OCI-LY1 (cell line): ENCODE data around the gene SDC3.

Source experiments
- H2AFZ ChIP-seq: fragments of 200-600 bp; sonication (generic), shearing (Covaris generic); 2 replicates; pipeline ENCODE4 v1.6.0; 2014; ENCODE audit warnings: antibody characterized with exemption, mild to moderate bottlenecking, low read length
- H3F3A ChIP-seq: fragments of 200-600 bp; sonication (generic), shearing (Covaris generic); 2 replicates; pipeline ENCODE4 v1.6.0; 2014; ENCODE audit warnings: mild to moderate bottlenecking, antibody characterized with exemption, low read length, moderate library complexity; ENCODE audit not compliant: insufficient read depth
- H3K27ac ChIP-seq: fragments of 200-600 bp; sonication (generic); 2 replicates; pipeline ENCODE4 v1.5.1; 2014; ENCODE audit warnings: low read length, mixed run types, mild to moderate bottlenecking, low read depth; ENCODE audit not compliant: poor library complexity, severe bottlenecking
- H3K27me3 ChIP-seq: fragments of 200-600 bp; sonication (generic); 2 replicates; pipeline ENCODE4 v1.6.0; 2014; ENCODE audit warnings: antibody characterized with exemption, mild to moderate bottlenecking, low read length, moderate library complexity; ENCODE audit not compliant: insufficient read depth
- H3K36me3 ChIP-seq: fragments of 200-600 bp; sonication (generic); 2 replicates; pipeline ENCODE4 v1.6.1; 2014; ENCODE audit warnings: mild to moderate bottlenecking, antibody characterized with exemption, low read length, moderate library complexity, mixed read lengths; ENCODE audit not compliant: insufficient read depth
- H3K4me1 ChIP-seq: fragments of 200-600 bp; sonication (generic); 2 replicates; pipeline ENCODE4 v1.5.1; 2014; ENCODE audit warnings: mild to moderate bottlenecking, low read length, moderate library complexity; ENCODE audit not compliant: insufficient read depth, severe bottlenecking
- H3K4me2 ChIP-seq: fragments of 200-600 bp; sonication (generic), shearing (Covaris generic); 2 replicates; pipeline ENCODE4 v1.6.1; 2014; ENCODE audit warnings: low read length
- H3K4me3 ChIP-seq: fragments of 200-600 bp; sonication (generic); 2 replicates; pipeline ENCODE4 v1.5.1; 2014; ENCODE audit warnings: low read length, low read depth, mild to moderate bottlenecking, mixed read lengths; ENCODE audit not compliant: poor library complexity, severe bottlenecking
- H3K79me2 ChIP-seq: fragments of 200-600 bp; shearing (Covaris generic); 2 replicates; pipeline ENCODE4 v1.6.1; 2016; ENCODE audit warnings: mixed run types, low read length, mixed read lengths; ENCODE audit not compliant: insufficient read depth
- H3K9ac ChIP-seq: fragments of 200-600 bp; sonication (generic), shearing (Covaris generic); 2 replicates; pipeline ENCODE4 v1.6.1; 2014; ENCODE audit warnings: mild to moderate bottlenecking, low read length, mixed read lengths
- H3K9me2 ChIP-seq: fragments of 200-600 bp; sonication (generic), shearing (Covaris generic); 2 replicates; pipeline ENCODE4 v1.6.1; 2014; ENCODE audit warnings: low read depth, mild to moderate bottlenecking, low read length, mixed read lengths
- H3K9me3 ChIP-seq: fragments of 200-600 bp; shearing (Covaris generic); 2 replicates; pipeline ENCODE4 v1.6.1; 2014; ENCODE audit warnings: low read length, mixed read lengths
- H4K20me1 ChIP-seq: fragments of 200-600 bp; sonication (generic), shearing (Covaris generic); 2 replicates; pipeline ENCODE4 v1.6.0; 2016; ENCODE audit warnings: mild to moderate bottlenecking, low read length; ENCODE audit not compliant: insufficient read depth
- EZH2 ChIP-seq: fragments of 200-600 bp; sonication (generic), shearing (Covaris generic); IDR thresholded peaks from 2 replicates; pipeline ENCODE4 v1.8.0; 2017; ENCODE audit warnings: borderline replicate concordance, mixed run types, mild to moderate bottlenecking, antibody characterized with exemption, low read length, moderate library complexity, mixed read lengths
- TF ChIP-seq, protein P1 (sequence below): fragments of 200-600 bp; sonication (generic), shearing (Covaris generic); IDR thresholded peaks from 2 replicates; pipeline ENCODE4 v1.5.1; 2017; ENCODE audit warnings: mild to moderate bottlenecking, antibody characterized with exemption, low read length, moderate library complexity, mixed read lengths

Gene SDC3

DNA sequence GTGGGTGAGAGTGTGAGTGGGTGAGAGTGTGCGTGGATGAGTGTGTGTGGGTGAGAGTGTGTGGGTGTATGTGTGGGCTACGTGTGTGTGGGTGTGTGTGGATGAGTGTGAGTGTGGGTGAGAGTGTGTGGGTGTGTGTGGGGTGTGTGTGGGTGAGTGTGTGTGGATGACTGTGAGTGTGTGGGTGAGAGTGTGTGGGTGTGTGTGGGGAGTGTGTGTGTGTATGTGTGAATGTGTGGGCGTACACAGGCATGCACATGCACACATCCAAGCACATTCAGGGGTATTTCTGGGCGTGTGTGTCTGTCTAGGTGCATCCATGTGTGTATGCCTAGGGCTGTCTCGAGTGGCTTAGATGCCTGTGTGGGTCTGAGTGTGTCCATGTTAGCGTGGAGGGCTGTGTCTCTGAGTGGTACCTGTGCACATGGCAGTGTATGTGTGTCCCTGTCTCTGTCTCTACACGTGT lies 14.0 kb downstream of the SDC3 start:
- H3K4me1 ChIP-seq = no peaks in the 10 kb centered on the region
- H3K27me3 ChIP-seq = peaks cover 4% of the 10 kb centered on the region; the same call in 1 of the 2 replicates
- no peaks in the 10 kb centered on the region for H3K36me3 ChIP-seq
- H3K4me2 ChIP-seq = no peak overlapping the region
- no peaks in the 10 kb centered on the region for H3K9me3 ChIP-seq
- no peaks in the 10 kb centered on the region for H3K9me2 ChIP-seq
- no peak overlapping the region for H3K27ac ChIP-seq
- TF ChIP-seq, protein P1, sequence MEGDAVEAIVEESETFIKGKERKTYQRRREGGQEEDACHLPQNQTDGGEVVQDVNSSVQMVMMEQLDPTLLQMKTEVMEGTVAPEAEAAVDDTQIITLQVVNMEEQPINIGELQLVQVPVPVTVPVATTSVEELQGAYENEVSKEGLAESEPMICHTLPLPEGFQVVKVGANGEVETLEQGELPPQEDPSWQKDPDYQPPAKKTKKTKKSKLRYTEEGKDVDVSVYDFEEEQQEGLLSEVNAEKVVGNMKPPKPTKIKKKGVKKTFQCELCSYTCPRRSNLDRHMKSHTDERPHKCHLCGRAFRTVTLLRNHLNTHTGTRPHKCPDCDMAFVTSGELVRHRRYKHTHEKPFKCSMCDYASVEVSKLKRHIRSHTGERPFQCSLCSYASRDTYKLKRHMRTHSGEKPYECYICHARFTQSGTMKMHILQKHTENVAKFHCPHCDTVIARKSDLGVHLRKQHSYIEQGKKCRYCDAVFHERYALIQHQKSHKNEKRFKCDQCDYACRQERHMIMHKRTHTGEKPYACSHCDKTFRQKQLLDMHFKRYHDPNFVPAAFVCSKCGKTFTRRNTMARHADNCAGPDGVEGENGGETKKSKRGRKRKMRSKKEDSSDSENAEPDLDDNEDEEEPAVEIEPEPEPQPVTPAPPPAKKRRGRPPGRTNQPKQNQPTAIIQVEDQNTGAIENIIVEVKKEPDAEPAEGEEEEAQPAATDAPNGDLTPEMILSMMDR = no peak
- TF ChIP-seq EZH2 = no peak
- no peaks in the 10 kb centered on the region for H3K79me2 ChIP-seq
- no peak overlapping the region for H3K4me3 ChIP-seq
- no peak overlapping the region for H3K9ac ChIP-seq
- H4K20me1 ChIP-seq = no peaks in the 10 kb centered on the region
- H3F3A ChIP-seq = no peaks in the 10 kb centered on the region
- H2AFZ ChIP-seq = no peak overlapping the region

DNA sequence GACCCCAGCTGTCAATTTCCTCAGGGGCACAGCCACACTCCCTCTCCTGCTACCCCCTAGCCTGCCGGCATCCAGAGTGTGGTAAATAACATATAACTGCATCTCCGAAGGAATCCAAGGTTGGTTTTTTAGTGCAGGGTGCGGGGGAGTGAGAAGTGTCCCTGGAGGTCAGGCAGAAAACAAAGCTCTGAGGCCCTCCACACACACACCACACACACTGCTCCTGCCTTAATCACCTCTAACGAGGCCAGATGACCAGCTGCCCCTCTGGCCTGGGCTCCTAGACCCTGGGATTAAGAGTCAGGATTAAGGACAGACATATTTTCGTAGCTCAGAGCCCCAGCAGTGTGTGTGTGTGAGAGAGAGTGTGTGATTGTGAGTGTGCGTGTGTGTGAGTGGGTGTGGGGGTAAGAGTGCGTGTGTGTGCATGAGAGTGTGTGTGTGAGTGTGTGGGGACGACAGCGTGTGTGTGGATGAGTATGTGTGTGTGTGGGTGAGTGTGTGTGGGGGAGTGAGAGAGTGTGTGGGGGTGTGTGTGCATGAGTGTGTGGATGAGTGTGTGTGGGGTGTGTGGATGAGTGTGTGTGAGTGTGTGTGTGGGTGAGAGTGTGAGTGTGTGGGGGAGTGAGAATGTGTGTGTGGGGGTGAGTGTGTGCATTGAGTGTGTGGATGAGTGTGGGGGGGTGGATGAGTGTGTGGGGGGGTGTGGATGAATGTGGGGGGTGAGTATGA lies 14.6 kb downstream of the SDC3 start:
- Histone ChIP-seq H3F3A (no peaks in the 10 kb centered on the region), H3K9me2 (no peaks in the 10 kb centered on the region), H2AFZ (no peak overlapping the region), H3K4me1 (no peaks in the 10 kb centered on the region), H3K36me3 (no peaks in the 10 kb centered on the region), H3K9me3 (no peaks in the 10 kb centered on the region), H3K27me3 (peaks cover 4% of the 10 kb centered on the region; the same call in 1 of the 2 replicates), H4K20me1 (no peaks in the 10 kb centered on the region), H3K9ac (no peak overlapping the region), H3K79me2 (no peaks in the 10 kb centered on the region), H3K27ac (no peak overlapping the region), H3K4me2 (no peak overlapping the region), H3K4me3 (no peak overlapping the region)
- TF ChIP-seq, protein P1 = no peak
- TF ChIP-seq EZH2 = no peak

DNA sequence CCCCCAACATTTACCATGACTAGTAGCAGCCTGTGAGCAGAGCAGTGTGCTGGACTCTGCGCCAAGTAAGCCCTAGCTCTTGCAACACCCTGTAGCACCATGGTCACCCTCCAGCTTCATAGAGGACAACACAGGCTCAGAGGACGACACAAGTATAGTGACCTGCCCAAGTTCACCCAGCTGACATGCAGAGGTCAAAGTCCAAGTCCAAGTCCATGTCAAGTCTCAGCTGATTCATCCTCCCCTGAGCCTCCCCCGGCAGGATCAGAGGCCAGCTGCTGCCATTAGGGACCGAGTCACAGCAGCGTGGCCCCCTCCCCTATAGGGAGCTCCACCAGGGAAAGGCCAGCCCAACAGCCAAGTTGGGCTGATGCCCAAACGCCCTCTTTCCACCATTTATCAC lies 15.9 kb downstream of the SDC3 start:
- no peak overlapping the region for H3K4me2 ChIP-seq
- H3K4me3 ChIP-seq = no peak overlapping the region
- no peaks in the 10 kb centered on the region for H3K9me2 ChIP-seq
- no peak overlapping the region for H3K9ac ChIP-seq
- H3K4me1 ChIP-seq = no peaks in the 10 kb centered on the region
- H4K20me1 ChIP-seq = no peaks in the 10 kb centered on the region
- H2AFZ ChIP-seq = no peak overlapping the region
- H3F3A ChIP-seq = no peaks in the 10 kb centered on the region
- no peak overlapping the region for H3K27ac ChIP-seq
- H3K36me3 ChIP-seq = no peaks in the 10 kb centered on the region
- H3K9me3 ChIP-seq = no peaks in the 10 kb centered on the region
- no peak for TF ChIP-seq EZH2
- TF ChIP-seq, protein P1 = no peak
- peaks cover 4% of the 10 kb centered on the region; the same call in 1 of the 2 replicates for H3K27me3 ChIP-seq
- H3K79me2 ChIP-seq = no peaks in the 10 kb centered on the region
